Measurements from ENCODE around the gene EGLN2. TPM values are rescaled to one million over a fixed set of nuclear protein-coding genes. Genes with fewer than 3 reads are reported as not detected.

Gene EGLN2
- total RNA-seq, 1 donor from 2014 or later = 83.1 TPM

DNA sequence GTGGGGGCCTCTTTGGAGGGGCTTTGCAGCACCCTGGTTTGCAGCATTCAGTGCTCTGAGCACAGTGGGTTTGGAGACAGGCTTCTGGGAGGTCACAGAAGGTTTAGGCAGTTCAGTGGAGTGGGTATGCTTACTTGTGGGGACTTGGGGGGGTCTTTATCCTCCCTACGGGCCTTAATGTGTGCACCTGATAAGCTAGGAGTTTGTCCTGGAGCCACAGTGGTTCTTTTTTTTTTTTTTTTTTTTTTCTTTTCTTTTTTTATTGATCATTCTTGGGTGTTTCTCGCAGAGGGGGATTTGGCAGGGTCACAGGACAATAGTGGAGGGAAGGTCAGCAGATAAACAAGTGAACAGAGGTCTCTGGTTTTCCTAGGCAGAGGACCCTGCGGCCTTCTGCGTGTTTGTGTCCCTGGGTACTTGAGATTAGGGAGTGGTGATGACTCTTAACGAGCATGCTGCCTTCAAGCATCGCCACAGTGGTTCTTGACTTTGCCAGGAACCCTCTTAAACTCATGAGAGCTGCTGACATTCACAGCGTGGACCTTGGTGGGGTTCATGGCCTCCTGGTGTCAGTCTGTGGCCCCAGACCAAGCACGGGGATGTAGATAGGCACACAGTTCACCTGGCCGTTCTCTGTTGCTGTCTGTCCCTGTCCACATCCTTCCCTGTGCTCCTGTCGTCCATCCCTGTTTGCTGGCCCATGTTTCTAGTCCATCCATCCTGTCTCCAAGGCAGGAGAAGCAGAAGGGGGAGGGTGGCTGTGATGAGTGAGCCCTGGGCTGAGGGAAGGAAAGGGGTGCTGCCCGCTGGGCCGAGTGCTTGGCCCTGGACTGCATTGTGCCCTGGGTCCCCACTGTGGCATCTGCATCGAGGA, 2.7 kb downstream of the EGLN2 start:
- DNase-seq (ENCODE audit: low spot score) = no peak
- H3K27ac Mint-ChIP-seq (ENCODE audit: unreplicated experiment) = peak overlapping the region; percentile 69
- no peaks in the 10 kb centered on the region for H3K27me3 Mint-ChIP-seq (ENCODE audit: low read depth)
- H3K4me1 Mint-ChIP-seq (ENCODE audit: low read depth) = peaks cover 80% of the 10 kb centered on the region
- peaks cover 8% of the 10 kb centered on the region for H3K36me3 Mint-ChIP-seq (ENCODE audit: low read depth)
- H3K4me3 Mint-ChIP-seq (ENCODE audit: unreplicated experiment) = peak overlapping the region; percentile 56
- H3K9me3 Mint-ChIP-seq (ENCODE audit: low read depth) = no peaks in the 10 kb centered on the region
- TF ChIP-seq, protein P1, sequence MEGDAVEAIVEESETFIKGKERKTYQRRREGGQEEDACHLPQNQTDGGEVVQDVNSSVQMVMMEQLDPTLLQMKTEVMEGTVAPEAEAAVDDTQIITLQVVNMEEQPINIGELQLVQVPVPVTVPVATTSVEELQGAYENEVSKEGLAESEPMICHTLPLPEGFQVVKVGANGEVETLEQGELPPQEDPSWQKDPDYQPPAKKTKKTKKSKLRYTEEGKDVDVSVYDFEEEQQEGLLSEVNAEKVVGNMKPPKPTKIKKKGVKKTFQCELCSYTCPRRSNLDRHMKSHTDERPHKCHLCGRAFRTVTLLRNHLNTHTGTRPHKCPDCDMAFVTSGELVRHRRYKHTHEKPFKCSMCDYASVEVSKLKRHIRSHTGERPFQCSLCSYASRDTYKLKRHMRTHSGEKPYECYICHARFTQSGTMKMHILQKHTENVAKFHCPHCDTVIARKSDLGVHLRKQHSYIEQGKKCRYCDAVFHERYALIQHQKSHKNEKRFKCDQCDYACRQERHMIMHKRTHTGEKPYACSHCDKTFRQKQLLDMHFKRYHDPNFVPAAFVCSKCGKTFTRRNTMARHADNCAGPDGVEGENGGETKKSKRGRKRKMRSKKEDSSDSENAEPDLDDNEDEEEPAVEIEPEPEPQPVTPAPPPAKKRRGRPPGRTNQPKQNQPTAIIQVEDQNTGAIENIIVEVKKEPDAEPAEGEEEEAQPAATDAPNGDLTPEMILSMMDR (IDR thresholded peaks at IDR 0.05) = no peak

DNA sequence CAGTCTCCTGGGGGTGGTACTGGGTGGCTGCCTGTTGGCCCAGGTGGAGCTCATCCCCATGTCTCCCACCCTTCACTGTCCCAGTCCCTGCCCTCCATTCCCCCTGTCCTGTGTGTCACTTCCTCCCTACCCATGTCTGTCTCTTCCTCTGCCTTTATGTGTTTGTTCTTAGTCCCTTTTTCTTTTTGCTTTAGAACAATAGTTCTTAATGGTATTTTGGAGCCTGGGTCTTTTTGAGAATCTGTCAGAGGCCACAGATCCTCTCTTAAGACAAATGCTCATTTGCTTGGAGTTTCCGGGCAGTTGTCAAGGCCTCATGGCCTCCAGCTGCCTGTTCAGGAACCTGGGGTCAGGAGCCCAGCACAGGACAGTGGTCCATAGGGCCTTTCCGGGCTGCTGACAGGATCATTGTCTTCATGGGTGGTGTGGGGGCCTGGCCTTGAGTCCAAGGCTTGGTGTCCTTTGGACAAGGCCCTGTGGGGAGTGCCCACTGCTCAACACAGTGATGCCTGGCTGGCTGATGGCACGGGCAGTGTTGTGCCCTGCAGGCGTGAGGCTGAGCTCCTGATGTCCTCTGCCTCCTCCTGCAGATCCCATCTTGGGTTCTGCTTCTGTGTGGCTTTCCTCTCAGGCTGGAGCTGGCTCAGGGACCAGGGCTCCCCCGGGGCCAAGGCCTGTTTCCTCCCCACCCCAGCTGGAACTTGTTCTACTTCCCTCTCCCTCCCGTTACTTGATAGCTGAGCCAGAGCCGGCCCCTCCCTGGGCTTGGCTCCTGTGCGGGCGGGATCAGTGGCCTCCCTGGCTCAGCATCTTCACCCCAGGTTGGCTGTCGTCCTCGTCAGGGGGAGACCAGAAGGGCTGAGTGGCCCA, 3.5 kb downstream of the EGLN2 start:
- TF ChIP-seq, protein P1 (IDR thresholded peaks at IDR 0.05) = no peak
- Mint-ChIP-seq H3K9me3 (ENCODE audit: low read depth) (no peaks in the 10 kb centered on the region), H3K27ac (ENCODE audit: unreplicated experiment) (peak overlapping the region; percentile 69), H3K4me3 (ENCODE audit: unreplicated experiment) (peak overlapping the region; percentile 56), H3K36me3 (ENCODE audit: low read depth) (peaks cover 13% of the 10 kb centered on the region), H3K27me3 (ENCODE audit: low read depth) (no peaks in the 10 kb centered on the region), H3K4me1 (ENCODE audit: low read depth) (peaks cover 83% of the 10 kb centered on the region)
- DNase-seq (ENCODE audit: low spot score) = no peak

DNA sequence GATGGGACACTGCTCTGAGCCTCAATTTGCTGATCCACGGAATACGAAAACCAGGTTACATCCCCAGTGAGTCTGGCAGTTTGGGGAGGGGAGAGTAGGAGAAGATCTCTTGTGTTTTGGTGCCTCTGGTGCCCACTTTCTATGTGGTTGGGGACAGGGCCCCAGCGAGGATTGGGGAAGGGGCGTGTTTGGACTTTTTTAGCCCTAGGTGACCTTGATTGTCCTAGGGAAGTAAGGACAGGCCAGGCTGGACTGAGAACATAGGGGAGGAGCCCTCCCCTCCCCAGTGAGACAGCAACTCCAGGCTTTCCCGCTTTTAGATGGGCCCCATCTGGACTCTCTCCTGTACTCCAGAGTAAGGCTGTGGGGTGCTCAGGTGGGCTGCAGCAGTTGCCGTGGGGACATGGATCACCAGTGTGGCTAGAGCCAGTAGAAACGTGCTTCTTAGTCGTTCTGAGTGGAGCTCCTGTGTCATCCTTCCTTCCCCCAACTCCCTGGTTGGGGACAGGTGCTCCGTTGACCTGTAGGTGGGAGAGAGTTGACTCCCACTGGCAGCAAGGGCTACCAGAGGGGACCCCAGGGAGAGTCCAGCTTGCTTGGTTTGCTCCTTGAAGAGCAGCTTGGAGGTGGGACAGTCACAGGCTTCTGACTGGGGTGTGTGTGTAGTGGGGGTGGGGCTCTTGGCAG, 4.3 kb downstream of the EGLN2 start:
- Mint-ChIP-seq H3K27me3 (ENCODE audit: low read depth) (no peaks in the 10 kb centered on the region), H3K27ac (ENCODE audit: unreplicated experiment) (peak overlapping the region; percentile 69), H3K4me1 (ENCODE audit: low read depth) (peaks cover 79% of the 10 kb centered on the region), H3K36me3 (ENCODE audit: low read depth) (peaks cover 18% of the 10 kb centered on the region), H3K9me3 (ENCODE audit: low read depth) (no peaks in the 10 kb centered on the region), H3K4me3 (ENCODE audit: unreplicated experiment) (peak overlapping the region; percentile 56)
- no peak for DNase-seq (ENCODE audit: low spot score)
- TF ChIP-seq, protein P1 (IDR thresholded peaks at IDR 0.05) = no peak

DNA sequence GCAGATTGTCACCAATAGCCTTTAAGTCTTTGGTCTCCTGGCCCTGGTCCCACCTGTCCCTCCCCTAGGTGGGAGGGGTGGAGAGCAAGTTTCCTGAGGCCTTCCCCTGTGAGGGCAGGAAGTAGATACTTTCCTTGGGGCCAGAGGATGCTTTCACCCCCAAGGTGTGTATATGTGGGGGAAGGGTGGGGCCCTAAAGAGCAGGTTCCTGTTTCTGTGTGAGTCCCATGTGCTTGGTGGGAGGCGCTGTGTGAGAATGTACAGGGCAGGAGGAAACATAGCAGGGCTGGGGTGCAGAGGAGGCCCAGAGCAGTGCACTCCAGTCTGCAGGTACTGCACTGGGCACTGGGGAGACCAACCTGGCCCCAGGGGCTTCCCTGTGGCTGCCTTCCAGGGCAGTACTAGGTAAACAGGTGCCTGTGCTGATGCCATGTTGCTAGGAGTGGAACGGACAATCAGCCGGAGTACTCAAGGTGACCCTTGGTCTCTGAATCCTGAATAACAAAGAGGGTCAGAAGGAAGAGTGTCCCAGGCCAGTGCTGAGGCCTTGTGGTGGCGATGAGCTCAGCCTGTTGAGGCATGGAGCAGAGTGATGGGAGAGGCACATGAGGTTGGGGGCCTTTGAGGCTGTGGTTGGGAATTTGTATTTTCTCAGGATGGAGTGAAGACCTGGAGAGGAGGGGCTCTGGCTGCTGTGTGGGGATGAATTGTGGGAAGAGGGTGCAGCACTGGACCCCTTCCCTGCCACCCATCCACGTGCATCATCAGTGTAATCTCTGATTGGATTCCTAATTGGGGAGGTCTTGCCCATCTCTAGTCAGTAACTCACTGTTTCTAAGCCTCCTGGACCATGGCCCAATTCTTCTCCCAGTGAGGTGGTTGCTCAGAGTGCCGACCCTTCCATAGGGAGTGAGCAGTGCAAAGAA, 5.1 kb downstream of the EGLN2 start:
- H3K4me3 Mint-ChIP-seq (ENCODE audit: unreplicated experiment) = no peak overlapping the region

More for the DNA sequence above, 5.1 kb downstream of the EGLN2 start:
- no peaks in the 10 kb centered on the region for H3K9me3 Mint-ChIP-seq (ENCODE audit: low read depth)
- H3K36me3 Mint-ChIP-seq (ENCODE audit: low read depth) = peaks cover 19% of the 10 kb centered on the region
- H3K4me1 Mint-ChIP-seq (ENCODE audit: low read depth) = peaks cover 75% of the 10 kb centered on the region
- TF ChIP-seq, protein P1 (IDR thresholded peaks at IDR 0.05) = no peak
- H3K27ac Mint-ChIP-seq (ENCODE audit: unreplicated experiment) = peak overlapping the region; percentile 79
- no peak for DNase-seq (ENCODE audit: low spot score)
- H3K27me3 Mint-ChIP-seq (ENCODE audit: low read depth) = no peaks in the 10 kb centered on the region

All from chondrocyte (in vitro differentiated cells).